CD4-positive, CD25-positive, alpha-beta regulatory T cell (primary cell): ENCODE data around the gene ATP5MK. TPM values are rescaled to one million over a fixed set of nuclear protein-coding genes. Genes with fewer than 3 reads are reported as not detected.

Experiments
- ATAC-seq, 2 donors: fragments of 150-1000 bp; cut with Tn5 transposase; one replicate each; pipeline ENCODE4 v1.10.0; 2021; ENCODE audit warnings: low read depth in 2 of 2, moderate number of reproducible peaks in 2 of 2, moderate library complexity in 1 of 2
- DNase-seq, 3 donors: peaks; one replicate each; pipeline versions ENCODE4 v3.0.0 to v3.0.0-alpha.2; 2012 to 2022; ENCODE audit warnings: mixed read lengths in 1 of 3
- H3K27ac ChIP-seq: one replicate; pipeline ENCODE4 v1.7.0; 2013; ENCODE audit warnings: mild to moderate bottlenecking, low read length; ENCODE audit not compliant: insufficient read depth, poor library complexity, severe bottlenecking
- H3K27me3 ChIP-seq: one replicate; pipeline ENCODE4 v1.7.0; 2013; ENCODE audit warnings: low read length; ENCODE audit not compliant: control insufficient read depth, insufficient read depth
- H3K36me3 ChIP-seq: one replicate; pipeline ENCODE4 v1.7.0; 2013; ENCODE audit warnings: mild to moderate bottlenecking, low read length, moderate library complexity; ENCODE audit not compliant: control insufficient read depth, insufficient read depth
- H3K4me1 ChIP-seq: 2 replicates; pipeline ENCODE4 v1.7.0; 2013; ENCODE audit warnings: mild to moderate bottlenecking, low read length; ENCODE audit not compliant: insufficient read depth, control insufficient read depth, poor library complexity, severe bottlenecking
- H3K4me3 ChIP-seq: one replicate; pipeline ENCODE4 v1.7.0; 2013; ENCODE audit warnings: low read depth, mild to moderate bottlenecking, low read length, moderate library complexity
- H3K9me3 ChIP-seq, 2 experiments: 1 replicate in 1 of 2; 2 replicates in 1 of 2; pipeline ENCODE4 v1.7.0; 2013; ENCODE audit warnings: low read length in 2 of 2, mild to moderate bottlenecking in 1 of 2, moderate library complexity in 1 of 2; ENCODE audit not compliant: control insufficient read depth in 2 of 2
- H3K27ac Mint-ChIP-seq, 3 donors: one replicate each; pipeline ENCODE4 v1.8.0; 2020 to 2022; ENCODE audit warnings: mild to moderate bottlenecking in 3 of 3, mixed read lengths in 3 of 3, moderate library complexity in 2 of 3
- H3K27me3 Mint-ChIP-seq: one replicate; pipeline ENCODE4 v1.8.0; 2022; ENCODE audit warnings: mild to moderate bottlenecking, mixed read lengths
- H3K36me3 Mint-ChIP-seq: one replicate; pipeline ENCODE4 v1.8.0; 2020; ENCODE audit warnings: mixed read lengths
- H3K4me1 Mint-ChIP-seq, 4 donors: one replicate each; pipeline ENCODE4 v1.8.0; 2020 to 2022; ENCODE audit warnings: mixed read lengths in 4 of 4, mild to moderate bottlenecking in 1 of 4
- H3K4me3 Mint-ChIP-seq, 4 donors: one replicate each; pipeline ENCODE4 v1.8.0; 2020 to 2022; ENCODE audit warnings: mild to moderate bottlenecking in 4 of 4, mixed read lengths in 4 of 4, moderate library complexity in 3 of 4
- H3K9me3 Mint-ChIP-seq, 7 donors: one replicate each; pipeline ENCODE4 v1.8.0; 2020 to 2022; ENCODE audit warnings: mixed read lengths in 7 of 7, mild to moderate bottlenecking in 3 of 7, moderate library complexity in 2 of 7
- polyA plus RNA-seq, 4 donors: library from polyadenylated mRNA; unstranded; fragments of 300-500 nt; fragmentation: Illumina TruSeq; gene quantifications; one replicate each; pipeline ENCODE4 v1.2.3, GENCODE V29; 2021
- total RNA-seq: library from RNA; stranded (reverse); gene quantifications from one replicate; pipeline ENCODE4 v1.2.3, GENCODE V29; 2022

The ATP5MK gene
- total RNA-seq (152 TPM), polyA plus RNA-seq (100 to 1,000 TPM; 461 to 608 (median 526) TPM)

- Mint-ChIP-seq H3K27ac (peak within 1 kb of the TSS; percentile 79 to 98 (median 94)), H3K36me3 (peaks cover 11% of the 10 kb centered on the region), H3K4me1 (peaks cover 23 to 63% (median 52%) of the 10 kb centered on the region in 4 donors), H3K9me3 (no peaks in the 10 kb centered on the region), H3K4me3 (peak within 1 kb of the TSS; percentile 94 to 99 (median 98)), H3K27me3 (no peaks in the 10 kb centered on the region)
- H3K36me3 ChIP-seq = peaks cover 34% of the 10 kb centered on the region
- no peaks in the 10 kb centered on the region for H3K9me3 ChIP-seq
- H3K27ac ChIP-seq = peak within 1 kb of the TSS; percentile 78
- peak within 1 kb of the TSS; percentile 93 for H3K4me3 ChIP-seq
- no peaks in the 10 kb centered on the region for H3K27me3 ChIP-seq
- peak; percentile 93 to 99 (median 94) for DNase-seq
- H3K4me1 ChIP-seq = peaks cover 34% of the 10 kb centered on the region
- peak; percentile 100 for ATAC-seq
Observed at GRCh38 chr10:103396067-103396788, at the start of gene ATP5MK, which contains the start of gene PDCD11. Gene ATP5MK, minus strand, starts transcription at chr10:103396475. Its CDS starts 4,018 bp downstream, at chr10:103392457. Gene PDCD11, plus strand, starts transcription at chr10:103396626. Its CDS starts 1,801 bp downstream, at chr10:103398427.

GRCh38 chr10:103445366-103445765 is 49.1 kb upstream of the ATP5MK start:
- DNase-seq = no peak
- no peak for ATAC-seq
- Histone ChIP-seq H3K4me1 (peaks cover 27% of the 10 kb centered on the region), H3K9me3 (no peaks in the 10 kb centered on the region), H3K27me3 (no peaks in the 10 kb centered on the region), H3K36me3 (peaks cover 82% of the 10 kb centered on the region), H3K27ac (peak overlapping the region; percentile 23), H3K4me3 (no peak overlapping the region)
- H3K27me3 Mint-ChIP-seq = no peaks in the 10 kb centered on the region
- H3K27ac Mint-ChIP-seq = peak overlapping the region in 1 of 3 donors; percentile 9
- peaks cover 0 to 46% (median 32%) of the 10 kb centered on the region in 4 donors for H3K4me1 Mint-ChIP-seq
- H3K4me3 Mint-ChIP-seq = no peak overlapping the region
- H3K9me3 Mint-ChIP-seq = peaks cover 0 to 2% (median 0%) of the 10 kb centered on the region in 7 donors
- peaks cover 48% of the 10 kb centered on the region for H3K36me3 Mint-ChIP-seq

- no peak overlapping the region for H3K27ac ChIP-seq
- H3K9me3 ChIP-seq = no peaks in the 10 kb centered on the region
- H3K36me3 ChIP-seq = peaks cover 85% of the 10 kb centered on the region
- peaks cover 0 to 37% (median 23%) of the 10 kb centered on the region in 4 donors for H3K4me1 Mint-ChIP-seq
- peaks cover 52% of the 10 kb centered on the region for H3K36me3 Mint-ChIP-seq
- peaks cover 18% of the 10 kb centered on the region for H3K4me1 ChIP-seq
- H3K4me3 Mint-ChIP-seq = peak overlapping the region in 1 of 4 donors; percentile 24
- no peaks in the 10 kb centered on the region for H3K9me3 Mint-ChIP-seq
- no peak overlapping the region for H3K4me3 ChIP-seq
- DNase-seq = no peak
- H3K27ac Mint-ChIP-seq = peak overlapping the region in 1 of 3 donors; percentile 65
- H3K27me3 ChIP-seq = no peaks in the 10 kb centered on the region
- H3K27me3 Mint-ChIP-seq = no peaks in the 10 kb centered on the region
- no peak for ATAC-seq
Observed at GRCh38 chr10:103444478-103444877, 48.2 kb upstream of the ATP5MK start.

GRCh38 chr10:103443475-103444185 is 47.4 kb upstream of the ATP5MK start:
- Histone ChIP-seq H3K9me3 (no peaks in the 10 kb centered on the region), H3K27me3 (no peaks in the 10 kb centered on the region), H3K4me1 (peaks cover 9% of the 10 kb centered on the region), H3K36me3 (peaks cover 83% of the 10 kb centered on the region), H3K27ac (no peak overlapping the region), H3K4me3 (no peak overlapping the region)
- Mint-ChIP-seq H3K4me3 (no peak overlapping the region), H3K27ac (peak overlapping the region in 1 of 3 donors; percentile 46), H3K9me3 (no peaks in the 10 kb centered on the region), H3K4me1 (peaks cover 0 to 28% (median 14%) of the 10 kb centered on the region in 4 donors), H3K36me3 (peaks cover 48% of the 10 kb centered on the region), H3K27me3 (no peaks in the 10 kb centered on the region)
- DNase-seq = no peak
- no peak for ATAC-seq

- no peak overlapping the region for H3K4me3 Mint-ChIP-seq
- DNase-seq (no peak), ATAC-seq (no peak)
- no peaks in the 10 kb centered on the region for H3K27me3 Mint-ChIP-seq
- Histone ChIP-seq H3K9me3 (no peaks in the 10 kb centered on the region), H3K27ac (no peak overlapping the region), H3K36me3 (peaks cover 85% of the 10 kb centered on the region), H3K4me3 (no peak overlapping the region), H3K4me1 (no peaks in the 10 kb centered on the region), H3K27me3 (no peaks in the 10 kb centered on the region)
- no peaks in the 10 kb centered on the region for H3K9me3 Mint-ChIP-seq
- H3K4me1 Mint-ChIP-seq = peaks cover 0 to 16% (median 9%) of the 10 kb centered on the region in 4 donors
- H3K36me3 Mint-ChIP-seq = peaks cover 51% of the 10 kb centered on the region
- H3K27ac Mint-ChIP-seq = no peak overlapping the region
Observed at GRCh38 chr10:103442031-103442461, 45.8 kb upstream of the ATP5MK start.

GRCh38 chr10:103441611-103442010 is 45.3 kb upstream of the ATP5MK start:
- Histone ChIP-seq H3K4me3 (no peak overlapping the region), H3K9me3 (no peaks in the 10 kb centered on the region), H3K27ac (no peak overlapping the region), H3K27me3 (no peaks in the 10 kb centered on the region), H3K4me1 (no peaks in the 10 kb centered on the region), H3K36me3 (peaks cover 84% of the 10 kb centered on the region)
- H3K9me3 Mint-ChIP-seq = no peaks in the 10 kb centered on the region
- peak overlapping the region in 1 of 3 donors; percentile 20 for H3K27ac Mint-ChIP-seq
- H3K4me1 Mint-ChIP-seq = peaks cover 0 to 13% (median 8%) of the 10 kb centered on the region in 4 donors
- ATAC-seq = no peak
- no peak overlapping the region for H3K4me3 Mint-ChIP-seq
- H3K27me3 Mint-ChIP-seq = no peaks in the 10 kb centered on the region
- peaks cover 53% of the 10 kb centered on the region for H3K36me3 Mint-ChIP-seq
- no peak for DNase-seq

GRCh38 chr10:103441206-103441605 is 44.9 kb upstream of the ATP5MK start:
- Histone ChIP-seq H3K4me3 (no peak overlapping the region), H3K27me3 (no peaks in the 10 kb centered on the region), H3K36me3 (peaks cover 80% of the 10 kb centered on the region), H3K27ac (no peak overlapping the region), H3K4me1 (no peaks in the 10 kb centered on the region), H3K9me3 (no peaks in the 10 kb centered on the region)
- H3K4me3 Mint-ChIP-seq = no peak overlapping the region
- ATAC-seq (no peak), DNase-seq (no peak)
- peaks cover 53% of the 10 kb centered on the region for H3K36me3 Mint-ChIP-seq
- peaks cover 0 to 10% (median 6%) of the 10 kb centered on the region in 4 donors for H3K4me1 Mint-ChIP-seq
- H3K27ac Mint-ChIP-seq = peak overlapping the region in 2 of 3 donors; percentile 14 to 20
- H3K9me3 Mint-ChIP-seq = no peaks in the 10 kb centered on the region
- no peaks in the 10 kb centered on the region for H3K27me3 Mint-ChIP-seq
